GM18867 (cell line): ENCODE measurements around the gene ARHGAP10.
"Not testable (repeated sequence)": the region's sequence is repeated elsewhere in the genome, so short reads cannot be mapped to it uniquely, and the experiment has no call there.

ENCODE experiments used
- ATAC-seq: cut with Tn5 transposase; IDR thresholded peaks from one replicate; pipeline ENCODE4 v1.9.1; 2021; ENCODE audit warnings: mild to moderate bottlenecking, moderate library complexity; ENCODE audit not compliant: unreplicated experiment

ARHGAP10 gene

GRCh38 chr4:147791865-147792264, 60.0 kb downstream of the ARHGAP10 start:
- no peak for ATAC-seq

- peak; percentile 29 for ATAC-seq
Measured at GRCh38 chr4:147793569-147794313, 61.9 kb downstream of the ARHGAP10 start.

GRCh38 chr4:147794314-147794680, 62.4 kb downstream of the ARHGAP10 start:
- no peak for ATAC-seq

- peak; percentile 68 for ATAC-seq
Measured at GRCh38 chr4:147794787-147795413, 63.0 kb downstream of the ARHGAP10 start.

GRCh38 chr4:147799057-147799456, 67.2 kb downstream of the ARHGAP10 start:
- not testable (repeated sequence) for ATAC-seq

GRCh38 chr4:147799986-147800555, 68.2 kb downstream of the ARHGAP10 start:
- ATAC-seq = peak; percentile 97

GRCh38 chr4:147801820-147802219, 69.9 kb downstream of the ARHGAP10 start:
- no peak for ATAC-seq

- no peak for ATAC-seq
Measured at GRCh38 chr4:147802346-147802745, 70.5 kb downstream of the ARHGAP10 start.

GRCh38 chr4:147805946-147806345, 74.1 kb downstream of the ARHGAP10 start:
- ATAC-seq = no peak

GRCh38 chr4:147808447-147808846, 76.6 kb downstream of the ARHGAP10 start:
- ATAC-seq = no peak

- no peak for ATAC-seq
Measured at GRCh38 chr4:147809211-147809610, 77.3 kb downstream of the ARHGAP10 start.

GRCh38 chr4:147811878-147812277, 80.0 kb downstream of the ARHGAP10 start:
- ATAC-seq = no peak

GRCh38 chr4:147813109-147813773, 81.4 kb downstream of the ARHGAP10 start:
- no peak for ATAC-seq

- ATAC-seq = no peak
Measured at GRCh38 chr4:147813973-147814372, 82.1 kb downstream of the ARHGAP10 start.

GRCh38 chr4:147814376-147814775, 82.5 kb downstream of the ARHGAP10 start:
- ATAC-seq = no peak

GRCh38 chr4:147815741-147816140, 83.9 kb downstream of the ARHGAP10 start:
- ATAC-seq = no peak

- no peak for ATAC-seq
Measured at GRCh38 chr4:147816382-147817254, 84.7 kb downstream of the ARHGAP10 start.

GRCh38 chr4:147820975-147821374, 89.1 kb downstream of the ARHGAP10 start:
- no peak for ATAC-seq

- peak; percentile 85 for ATAC-seq
Measured at GRCh38 chr4:147821555-147821954, 89.7 kb downstream of the ARHGAP10 start.

GRCh38 chr4:147822128-147822527, 90.2 kb downstream of the ARHGAP10 start:
- peak; percentile 8 for ATAC-seq

- no peak for ATAC-seq
Measured at GRCh38 chr4:147823130-147823529, 91.2 kb downstream of the ARHGAP10 start.
